NCI-H82 treated with DMSO at 0.1 percent for 48 hours (cell line): ENCODE measurements around the gene ZNF175.

Experiments used
- DNase-seq: peaks from one replicate; lab custom pipeline; 2025; ENCODE audit not compliant: unreplicated experiment; lab: John Stamatoyannopoulos, UW

The ZNF175 gene

GRCh38 chr19:51549533-51550324, 21.4 kb upstream of the ZNF175 start:
- no peak for DNase-seq

DNA sequence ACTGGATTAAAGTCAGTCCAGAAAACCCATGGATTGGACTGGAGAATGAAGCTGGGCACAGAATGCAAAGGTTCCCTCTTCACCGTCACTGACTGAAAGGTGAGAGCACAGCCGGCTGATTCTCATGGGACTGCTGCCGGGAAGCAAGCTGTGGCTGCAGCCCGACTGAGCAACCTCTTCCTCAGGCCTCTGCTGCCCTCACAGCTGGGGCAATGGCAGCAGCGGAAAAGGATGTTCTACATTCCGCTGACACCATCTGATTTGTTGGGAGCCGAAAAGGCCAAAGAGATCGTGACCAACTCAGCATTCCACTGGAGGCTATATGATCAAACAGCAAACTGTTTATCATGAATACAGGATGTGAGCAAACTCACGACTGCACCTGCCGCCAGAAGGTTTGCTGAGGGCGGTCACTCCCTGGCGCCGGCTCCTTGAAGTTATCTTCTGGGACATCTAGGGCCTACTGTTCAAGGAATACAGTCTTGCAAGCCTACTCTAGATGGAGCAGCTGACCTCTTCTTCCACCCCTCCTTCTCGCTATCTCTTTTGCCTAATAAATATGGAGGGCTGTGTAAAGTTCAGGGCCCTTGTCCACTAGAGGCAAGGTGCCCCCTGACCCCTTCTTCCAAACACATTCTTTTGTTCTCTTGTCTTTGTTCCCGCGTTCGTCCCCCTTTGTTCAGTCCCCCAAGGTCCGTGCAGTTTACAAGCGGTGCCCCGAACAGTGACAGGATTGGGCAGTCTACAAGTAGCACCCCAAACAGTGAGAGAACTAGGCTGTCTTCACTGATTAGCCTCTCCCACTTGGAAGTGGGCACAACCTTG, 20.0 kb upstream of the ZNF175 start:
- no peak for DNase-seq

- DNase-seq = no peak
These were observed 19.2 kb upstream of the ZNF175 start for GRCh38 chr19:51551673-51552432.

DNA sequence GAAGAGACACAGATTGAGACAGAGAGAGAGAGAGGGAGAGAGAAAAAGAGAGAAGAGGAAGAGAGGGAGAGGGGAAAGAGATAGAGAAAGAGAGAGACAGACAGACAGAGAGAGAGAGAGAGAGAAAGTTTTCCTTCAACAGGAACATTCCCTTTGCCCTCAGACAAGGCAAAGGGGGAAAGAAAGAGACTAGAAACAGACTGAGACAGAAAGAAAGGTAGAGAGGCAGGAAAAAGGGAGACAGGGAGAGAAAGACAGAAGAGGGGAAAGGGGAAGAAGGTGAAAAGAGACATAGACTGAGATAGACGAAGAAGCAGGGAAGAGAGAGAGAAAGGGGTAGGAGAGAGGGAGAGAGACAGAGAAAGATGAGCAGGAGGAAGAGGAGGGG, 18.5 kb upstream of the ZNF175 start:
- no peak for DNase-seq

DNA sequence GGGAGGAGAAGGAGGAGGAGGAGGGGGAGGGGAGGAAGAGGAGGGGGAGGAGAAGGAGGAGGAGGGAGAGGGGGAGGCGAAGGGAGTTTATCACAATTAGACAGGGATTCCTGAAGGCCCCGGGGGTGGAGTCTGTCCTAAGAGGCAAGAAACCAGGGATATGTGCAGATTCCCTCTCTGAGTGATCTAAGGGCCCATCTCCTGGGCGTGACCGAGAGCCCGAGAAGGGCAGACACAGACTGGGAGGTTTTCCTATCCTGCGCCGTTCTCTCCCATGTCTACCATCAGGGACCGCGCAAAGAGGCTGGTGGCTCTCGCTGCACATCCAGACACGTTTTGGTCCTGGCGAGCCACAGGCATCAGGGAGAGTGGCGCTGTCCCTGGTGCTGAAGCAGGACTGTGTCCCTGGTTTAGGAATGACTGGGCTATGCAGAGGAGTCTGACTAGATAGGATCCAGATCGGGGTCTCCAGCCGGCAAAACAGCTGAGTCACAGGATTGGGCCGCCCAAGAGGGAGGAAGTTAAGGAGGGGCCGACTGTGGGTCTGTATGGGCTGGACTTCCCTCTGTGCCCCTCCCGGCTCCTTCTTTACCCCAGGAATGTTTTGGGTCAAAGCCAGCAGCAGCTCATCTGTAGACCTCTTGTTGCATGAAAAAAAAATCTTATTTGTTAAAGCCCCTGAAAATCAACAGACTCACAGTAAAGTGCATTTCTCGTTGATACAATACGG, 17.9 kb upstream of the ZNF175 start:
- DNase-seq = no peak

GRCh38 chr19:51559240-51559639, 11.8 kb upstream of the ZNF175 start:
- DNase-seq = no peak

GRCh38 chr19:51560339-51560738, 10.7 kb upstream of the ZNF175 start:
- DNase-seq = no peak

- DNase-seq = no peak
These were observed 6.3 kb upstream of the ZNF175 start for GRCh38 chr19:51564791-51565190.

- no peak for DNase-seq
These were observed 5.5 kb upstream of the ZNF175 start for GRCh38 chr19:51565583-51565982.

DNA sequence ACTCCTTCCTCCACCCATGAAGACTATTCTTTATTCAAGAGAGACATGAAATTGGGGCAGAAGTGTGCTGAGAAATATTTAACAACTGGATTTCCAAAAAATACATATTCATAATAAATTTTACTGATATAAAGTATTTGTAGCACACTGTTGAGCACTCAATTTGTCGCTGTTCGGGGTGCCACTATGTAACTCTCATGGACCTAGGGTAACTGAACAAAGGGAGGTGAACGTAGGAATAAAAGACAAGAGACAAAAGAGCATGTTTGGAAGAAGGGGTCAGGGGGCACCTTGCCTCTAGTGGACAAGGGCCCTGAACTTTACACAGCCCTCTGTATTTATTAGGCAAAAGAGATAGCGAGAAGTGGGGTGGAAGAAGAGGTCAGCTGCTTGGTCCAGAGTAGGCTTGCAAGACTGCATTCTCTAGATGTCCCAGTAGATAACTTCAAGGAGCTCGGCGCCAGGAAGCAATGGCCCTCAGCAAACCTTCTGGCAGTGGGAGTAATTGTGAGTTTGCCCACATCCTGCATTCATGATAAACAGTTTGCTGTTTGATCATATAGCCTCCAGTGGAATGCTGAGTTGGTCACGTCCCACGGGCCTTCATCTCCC, 4.5 kb upstream of the ZNF175 start:
- no peak for DNase-seq

DNA sequence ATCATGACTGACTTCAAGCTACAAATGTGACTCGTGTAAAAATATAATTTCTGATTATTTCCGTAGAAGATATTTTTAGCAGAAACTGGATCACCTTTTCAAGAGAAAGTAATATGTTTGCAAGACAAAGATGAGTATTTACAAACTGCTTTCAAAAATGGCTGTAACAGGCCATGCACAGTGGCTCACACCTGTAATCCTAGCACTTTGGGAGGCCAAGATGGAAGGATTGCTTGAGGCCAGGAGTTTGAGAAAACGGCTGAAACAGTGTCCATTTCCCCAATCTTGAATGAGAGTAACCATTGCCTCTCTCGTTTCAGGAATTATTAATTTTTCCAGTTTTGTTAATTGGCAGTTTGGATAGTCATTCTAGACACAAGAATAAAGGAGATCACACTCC, 3.5 kb upstream of the ZNF175 start:
- no peak for DNase-seq

GRCh38 chr19:51568456-51568855, 2.6 kb upstream of the ZNF175 start:
- DNase-seq = no peak

DNA sequence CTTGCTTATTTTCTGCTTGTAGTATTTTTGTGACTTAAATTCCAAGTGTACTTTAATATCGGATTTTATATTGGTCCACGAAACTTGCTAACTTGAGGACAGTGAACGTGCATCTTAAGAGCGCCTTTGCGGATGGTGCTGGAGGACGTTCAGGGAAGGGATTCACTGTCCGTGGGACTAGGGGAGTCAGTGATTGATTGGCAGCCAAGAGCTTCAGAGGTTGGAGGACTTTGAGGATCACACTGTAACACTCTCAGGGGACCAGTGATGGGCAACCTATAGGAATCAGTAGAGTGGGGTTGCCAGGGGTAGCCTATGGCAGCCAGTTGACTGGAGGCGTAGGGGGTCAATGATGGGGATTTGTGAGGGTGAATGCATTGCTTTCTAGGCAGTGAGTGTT, 516 bp downstream of the ZNF175 start:
- DNase-seq = no peak

GRCh38 chr19:51572410-51572809, 1.3 kb downstream of the ZNF175 start:
- no peak for DNase-seq

DNA sequence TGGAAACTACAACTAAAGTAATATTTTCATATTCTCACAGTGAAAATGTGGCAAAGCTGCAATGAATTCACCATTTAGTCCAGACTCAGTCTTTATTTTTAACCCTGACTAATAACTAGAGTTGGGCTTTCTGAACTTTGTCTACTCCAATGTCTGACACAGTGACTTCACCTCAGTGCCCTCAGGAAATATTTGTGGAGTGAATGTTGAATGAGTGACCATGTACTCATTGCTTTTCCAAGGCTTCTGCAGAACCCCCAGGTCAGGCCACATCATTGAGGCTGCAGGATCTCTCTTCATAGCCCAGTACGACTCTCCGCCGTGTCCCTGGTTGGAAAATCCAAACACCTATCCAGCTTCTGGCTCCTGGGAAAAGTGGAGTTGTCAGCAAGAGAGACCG, 1.8 kb downstream of the ZNF175 start:
- no peak for DNase-seq

DNA sequence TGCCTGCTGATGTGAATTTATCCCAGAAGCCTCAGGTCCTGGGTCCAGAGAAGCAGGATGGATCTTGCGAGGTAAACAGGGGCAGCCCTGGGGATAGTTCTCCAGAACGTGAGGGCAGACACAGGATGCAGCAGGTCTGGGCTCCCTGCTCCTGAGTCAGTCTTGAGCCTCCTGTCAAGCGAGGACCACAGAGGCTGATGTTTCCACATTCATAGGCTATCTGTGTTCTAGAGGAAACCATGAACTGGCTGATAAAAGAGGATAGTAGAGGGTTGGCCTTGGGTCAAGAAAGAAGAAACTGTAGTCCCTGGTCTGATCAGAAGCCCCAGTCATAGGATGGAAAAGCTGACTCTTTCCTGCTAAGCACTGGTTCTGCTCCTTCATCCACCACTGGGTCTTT, 2.2 kb downstream of the ZNF175 start:
- no peak for DNase-seq

DNA sequence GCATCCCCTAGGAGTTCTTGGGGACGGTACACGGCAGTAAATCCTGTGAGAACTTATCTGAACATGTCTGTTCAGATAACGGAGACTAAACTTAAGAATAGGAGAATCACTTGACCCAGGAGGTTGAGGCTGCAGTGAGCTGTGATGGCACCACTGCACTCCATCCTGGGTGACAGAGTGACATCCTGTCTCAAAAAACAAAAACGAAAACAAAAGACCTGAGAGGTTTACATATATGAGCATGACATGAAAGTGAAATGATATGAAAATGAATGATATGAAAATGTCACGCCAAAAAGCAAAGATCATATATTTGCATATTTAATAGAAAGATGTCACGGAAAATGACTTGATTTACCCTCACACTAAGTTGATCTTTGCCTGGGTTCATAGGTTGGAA, 5.8 kb downstream of the ZNF175 start:
- no peak for DNase-seq

DNA sequence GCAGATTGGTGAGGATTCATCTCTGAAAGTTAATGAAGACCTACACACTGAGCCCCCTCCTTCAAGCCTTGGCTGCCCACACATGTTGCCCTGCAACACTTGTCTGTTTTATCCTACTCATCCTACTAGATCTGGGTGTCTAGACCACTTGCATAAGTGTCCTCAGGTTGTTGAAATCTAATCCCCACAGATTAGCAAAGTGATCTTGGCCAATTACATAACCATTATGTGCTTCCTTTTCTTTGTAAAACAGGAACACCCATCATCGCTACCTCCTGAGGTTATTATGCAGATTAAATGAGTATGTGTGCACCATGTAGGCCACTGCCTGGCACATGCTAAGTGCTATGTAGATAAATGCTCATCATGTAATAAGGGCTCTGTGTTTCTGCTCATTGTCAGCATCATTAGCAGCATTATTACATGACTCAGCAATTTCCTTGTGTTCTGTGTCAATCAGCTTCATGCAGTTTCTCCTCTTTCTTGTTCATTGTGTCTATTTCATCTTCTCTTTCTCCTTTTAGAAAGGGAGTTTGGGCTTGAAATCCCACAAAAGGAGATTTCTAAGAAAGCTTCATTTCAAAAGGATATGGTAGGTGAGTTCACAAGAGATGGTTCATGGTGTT, 15.1 kb downstream of the ZNF175 start:
- DNase-seq = no peak

GRCh38 chr19:51586799-51587198, 15.7 kb downstream of the ZNF175 start:
- DNase-seq = no peak
